ENCODE results near the gene DUSP15. TPM values are rescaled to one million over a fixed set of nuclear protein-coding genes. Genes with fewer than 3 reads are reported as not detected.

DUSP15 gene
- total and polyA plus RNA-seq, 2 of the 8 experiments (the other 6 are each of a cell fraction or from before 2014, with no cell fraction given): 0.91 to 3.2 TPM

- Histone ChIP-seq H2BK120ac (replicated peaks; ENCODE audit: low read depth, low read length) (no peak overlapping the region), H3K14ac (ENCODE audit: insufficient read length) (no peak overlapping the region), H2AFZ (ENCODE audit: low read length) (no peak overlapping the region), H3K27ac (ENCODE audit: low read depth, low read length) (no peak overlapping the region), H2BK15ac (ENCODE audit: low read length) (peak overlapping the region; percentile 65; the same call in 1 of the 2 replicates), H3K4me2 (ENCODE audit: insufficient read depth in 1 of 2, low read depth in 2 of 2, low read length in 2 of 2) (no peak overlapping the region), H3K27me3 (replicated peaks in 1 of 4; ENCODE audit: control insufficient read depth in 3 of 4, extremely low read depth in 1 of 4, insufficient read depth in 3 of 4, low read length in 3 of 4) (no peaks in the 10 kb centered on the region), H2BK20ac (ENCODE audit: low read length) (no peak overlapping the region), H3K9me3 (ENCODE audit: insufficient read depth in 2 of 2, low read depth in 1 of 2, low read length in 1 of 2) (no peaks in the 10 kb centered on the region), H3K4me1 (replicated peaks in 1 of 4; ENCODE audit: control insufficient read depth in 3 of 4, insufficient read depth in 4 of 4, low read length in 3 of 4) (peaks cover 3 to 24% (median 17%) of the 10 kb centered on the region in 4 experiments), H3K18ac (ENCODE audit: extremely low read depth, low read length) (no peak overlapping the region), H4K8ac (ENCODE audit: extremely low read depth, insufficient read depth, low read length) (no peak overlapping the region), H4K91ac (replicated peaks; ENCODE audit: insufficient read length, low read length) (no peak overlapping the region), H3K23me2 (ENCODE audit: low read depth, low read length) (no peaks in the 10 kb centered on the region), H3K56ac (replicated peaks; ENCODE audit: insufficient read length, low read depth, low read length) (no peak overlapping the region), H4K5ac (ENCODE audit: insufficient read length, low read depth, low read length) (no peak overlapping the region), H2BK5ac (ENCODE audit: low read depth, low read length) (no peak overlapping the region), H4K20me1 (replicated peaks in 1 of 2; ENCODE audit: control insufficient read depth in 1 of 2, insufficient read depth in 2 of 2, low read length in 2 of 2) (no peaks in the 10 kb centered on the region), H3K9ac (replicated peaks in 1 of 4; ENCODE audit: extremely low read depth in 1 of 4, low read depth in 3 of 4, low read length in 3 of 4) (no peak overlapping the region), H3K4ac (replicated peaks; ENCODE audit: insufficient read length, low read depth, low read length) (no peak overlapping the region), H3K23ac (ENCODE audit: insufficient read length) (no peak overlapping the region), H3K79me2 (ENCODE audit: control insufficient read depth in 1 of 2, insufficient read depth in 2 of 2, low read length in 2 of 2) (no peaks in the 10 kb centered on the region), H3K4me3 (ENCODE audit: extremely low read depth in 1 of 4, insufficient read depth in 2 of 4, low read depth in 3 of 4, low read length in 4 of 4) (no peak overlapping the region), H2BK12ac (ENCODE audit: low read depth, low read length) (no peak overlapping the region), H2AK5ac (ENCODE audit: low read depth, low read length) (no peak overlapping the region), H3K36me3 (ENCODE audit: control insufficient read depth in 2 of 4, insufficient read depth in 4 of 4, low read length in 3 of 4) (no peaks in the 10 kb centered on the region), H3K79me1 (ENCODE audit: low read depth, low read length) (no peaks in the 10 kb centered on the region)
- ChIA-PET CTCF (ENCODE audit: partially characterized antibody) (interaction anchor here (0.6 to 3.0 kb wide), 15 partner anchors 13 to 80 kb away, joined by 3 to 19 read pairs (median 4); partner anchors contain the start of gene PDRG1), POLR2A (ENCODE audit: partially characterized antibody) (interaction anchor here (1.8 to 2.0 kb wide), 2 partner anchors 8 to 12 kb away, joined by 6 to 9 read pairs; no protein-coding TSS in a partner anchor)
- DNase-seq (ENCODE audit: low read depth in 1 of 2, low spot score in 2 of 2): no peak
- no peak for FAIRE-seq
- 86% methylated on average over 7 of the region's 7 CpGs; no CpG with 5 or more reads in 1 of the 2 experiments for WGBS, 2 experiments (ENCODE audit: extremely low coverage in 1 of 2, insufficient coverage in 1 of 2, insufficient read length in 1 of 2, insufficient replicate concordance in 2 of 2, low coverage in 1 of 2, low lambda C conversion rate in 2 of 2, missing lambda C conversion rate in 1 of 2)
- TF ChIP-seq SIN3A (conservative IDR thresholded peaks at IDR 0.05 in 1 of 2, IDR thresholded peaks at IDR 0.05 in 1 of 2; ENCODE audit: low read depth in 1 of 2, low read length in 2 of 2) (no peak), HDAC6 (IDR thresholded peaks at IDR 0.05; ENCODE audit: low read depth, low read length) (no peak), BRCA1 (IDR thresholded peaks at IDR 0.05; ENCODE audit: low read depth, low read length) (no peak), SAP30 (IDR thresholded peaks at IDR 0.05; ENCODE audit: insufficient read depth, insufficient replicate concordance, low read length) (no peak), TBP (IDR thresholded peaks at IDR 0.05; ENCODE audit: low read depth, low read length) (no peak), RAD21 (IDR thresholded peaks at IDR 0.05 in 1 of 2, conservative IDR thresholded peaks at IDR 0.05 in 1 of 2; ENCODE audit: low read depth in 2 of 2, low read length in 2 of 2) (no peak), CBX5 (IDR thresholded peaks at IDR 0.05; ENCODE audit: low read depth, low read length) (no peak), SP2 (IDR thresholded peaks at IDR 0.05; ENCODE audit: low read length) (no peak), RNF2 (IDR thresholded peaks at IDR 0.05; ENCODE audit: borderline replicate concordance, low read depth, low read length, missing control alignments, poor library complexity, severe bottlenecking) (no peak), CHD2 (IDR thresholded peaks at IDR 0.05; ENCODE audit: low read length) (no peak)
- TF ChIP-seq, protein P1, sequence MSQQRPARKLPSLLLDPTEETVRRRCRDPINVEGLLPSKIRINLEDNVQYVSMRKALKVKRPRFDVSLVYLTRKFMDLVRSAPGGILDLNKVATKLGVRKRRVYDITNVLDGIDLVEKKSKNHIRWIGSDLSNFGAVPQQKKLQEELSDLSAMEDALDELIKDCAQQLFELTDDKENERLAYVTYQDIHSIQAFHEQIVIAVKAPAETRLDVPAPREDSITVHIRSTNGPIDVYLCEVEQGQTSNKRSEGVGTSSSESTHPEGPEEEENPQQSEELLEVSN (IDR thresholded peaks at IDR 0.05): no peak
Observed at GRCh38 chr20:31918466-31919105, 48.3 kb upstream of the DUSP15 start.

Data from H1 (cell line).